Cerebellar nuclear complex (tissue), 1 donor: ENCODE measurements around the gene ABCB9.
"Not testable (repeated sequence)": the region's sequence is repeated elsewhere in the genome, so short reads cannot be mapped to it uniquely, and the experiment has no call there.

Experiments
- DNase-seq, 2 experiments: peaks; one replicate each; lab custom pipeline; 2025; lab: John Stamatoyannopoulos, UW

ABCB9 gene

GRCh38 chr12:122937622-122938091, 28.6 kb downstream of the ABCB9 start:
- DNase-seq: no peak

GRCh38 chr12:122935318-122935717, 30.9 kb downstream of the ABCB9 start:
- no peak for DNase-seq

GRCh38 chr12:122934722-122935121, 31.5 kb downstream of the ABCB9 start:
- DNase-seq: no peak

GRCh38 chr12:122932207-122932606, 34.1 kb downstream of the ABCB9 start:
- DNase-seq: no peak

GRCh38 chr12:122929812-122930211, 36.5 kb downstream of the ABCB9 start:
- no peak for DNase-seq

GRCh38 chr12:122929148-122929538, 37.1 kb downstream of the ABCB9 start:
- DNase-seq: no peak

GRCh38 chr12:122928404-122929147, 37.7 kb downstream of the ABCB9 start:
- DNase-seq: no peak

- DNase-seq: no peak
These were observed 38.4 kb downstream of the ABCB9 start for GRCh38 chr12:122927756-122928403.

GRCh38 chr12:122921917-122922316, 44.3 kb downstream of the ABCB9 start:
- DNase-seq: no peak

GRCh38 chr12:122920687-122921086, 45.6 kb downstream of the ABCB9 start:
- no peak for DNase-seq

- no peak for DNase-seq
These were observed 47.4 kb downstream of the ABCB9 start for GRCh38 chr12:122918827-122919226.

- DNase-seq: no peak
These were observed 48.6 kb downstream of the ABCB9 start for GRCh38 chr12:122917507-122918121.

- DNase-seq: no peak
These were observed 56.6 kb downstream of the ABCB9 start for GRCh38 chr12:122909442-122910288.

GRCh38 chr12:122908915-122909314, 57.3 kb downstream of the ABCB9 start:
- DNase-seq: no peak

- DNase-seq: not testable (repeated sequence)
These were observed 61.0 kb downstream of the ABCB9 start for GRCh38 chr12:122905258-122905657.

- no peak for DNase-seq
These were observed 62.6 kb downstream of the ABCB9 start for GRCh38 chr12:122903693-122904034.

GRCh38 chr12:122902854-122903692, 63.2 kb downstream of the ABCB9 start:
- no peak for DNase-seq

- DNase-seq: no peak
These were observed 66.4 kb downstream of the ABCB9 start for GRCh38 chr12:122899887-122900286.

GRCh38 chr12:122896662-122897061, 69.6 kb downstream of the ABCB9 start:
- DNase-seq: no peak

- DNase-seq: no peak
These were observed 70.3 kb downstream of the ABCB9 start, which contains the start of gene VPS37B for GRCh38 chr12:122895704-122896636. TSS of gene VPS37B (minus strand) at chr12:122896124. CDS start at chr12:122896062, 62 bp downstream.
